ENCODE results near the gene GART.

- TF ChIP-seq POLR2A (IDR thresholded peaks at IDR 0.05; ENCODE audit: low read depth, low read length) (no peak), POLR2AphosphoS5 (IDR thresholded peaks at IDR 0.05; ENCODE audit: low read depth, low read length) (no peak)
Measured at GRCh38 chr21:33539616-33540015, 2.3 kb downstream of the GART start.
